EL (cell line): Measurements from ENCODE around the gene SLC12A6.

Experiments
- DNase-seq: peaks from one replicate; pipeline ENCODE4 v3.0.0-alpha.2; 2016

Gene SLC12A6

DNA sequence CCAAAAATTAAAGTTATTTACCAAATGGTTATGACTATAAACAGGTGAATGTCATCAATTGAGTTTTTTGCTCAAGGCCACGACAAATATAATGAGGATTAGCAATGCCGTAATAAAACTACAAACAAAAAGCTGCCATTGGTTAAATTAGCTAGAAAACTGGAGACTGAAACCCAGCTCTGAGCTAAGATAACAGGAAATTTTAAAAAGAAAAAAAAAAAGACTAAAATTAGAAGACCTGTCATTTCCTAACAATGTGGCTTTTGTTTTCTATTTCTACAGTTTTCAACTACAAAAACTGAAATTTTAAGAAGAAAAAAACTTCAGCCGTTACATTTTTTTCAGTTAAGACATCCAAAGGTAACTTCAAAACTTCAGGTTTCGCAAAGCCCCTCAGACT is 9.7 kb downstream of the SLC12A6 start:
- DNase-seq: no peak

GRCh38 chr15:34325368-34325767 is 12.2 kb downstream of the SLC12A6 start:
- no peak for DNase-seq

DNA sequence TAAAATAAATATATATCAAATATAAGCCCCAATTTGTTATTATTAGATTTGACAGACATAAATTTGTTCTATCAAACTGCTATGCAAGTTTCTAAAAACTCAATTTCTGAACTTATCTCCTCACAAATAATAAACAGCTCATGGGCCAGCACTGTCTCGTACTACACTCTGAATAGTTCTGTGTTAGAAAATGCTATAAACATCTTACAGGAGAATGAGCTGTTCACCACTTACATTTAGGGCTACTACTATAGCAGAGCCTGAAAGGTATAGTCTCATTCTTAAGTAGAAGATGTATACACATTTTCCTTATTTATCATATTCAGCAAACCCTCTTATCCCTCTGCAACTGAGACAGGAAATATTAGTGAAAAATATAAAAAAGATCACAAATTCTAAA is 12.6 kb downstream of the SLC12A6 start:
- no peak for DNase-seq

DNA sequence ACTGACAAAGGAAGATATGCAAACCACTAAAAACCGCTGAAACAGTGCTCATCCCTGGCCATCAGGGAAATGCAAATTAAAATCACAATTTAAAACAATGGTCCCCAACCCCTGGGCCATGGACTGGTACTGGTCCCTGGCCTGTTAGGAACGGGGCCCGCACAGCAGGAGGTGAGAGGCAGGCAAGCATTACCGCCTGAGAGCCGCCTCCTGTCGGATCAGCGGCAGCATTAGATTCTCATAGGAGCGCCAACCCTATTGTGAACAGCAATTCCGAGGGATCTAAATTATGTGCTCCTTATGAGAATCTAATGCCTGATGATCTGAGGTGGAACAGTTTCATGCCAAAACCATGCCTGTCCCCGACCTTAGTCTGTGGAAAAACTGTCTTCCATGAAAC is 14.4 kb downstream of the SLC12A6 start:
- DNase-seq: no peak

GRCh38 chr15:34318277-34319079 is 19.1 kb downstream of the SLC12A6 start:
- DNase-seq: peak; percentile 70

DNA sequence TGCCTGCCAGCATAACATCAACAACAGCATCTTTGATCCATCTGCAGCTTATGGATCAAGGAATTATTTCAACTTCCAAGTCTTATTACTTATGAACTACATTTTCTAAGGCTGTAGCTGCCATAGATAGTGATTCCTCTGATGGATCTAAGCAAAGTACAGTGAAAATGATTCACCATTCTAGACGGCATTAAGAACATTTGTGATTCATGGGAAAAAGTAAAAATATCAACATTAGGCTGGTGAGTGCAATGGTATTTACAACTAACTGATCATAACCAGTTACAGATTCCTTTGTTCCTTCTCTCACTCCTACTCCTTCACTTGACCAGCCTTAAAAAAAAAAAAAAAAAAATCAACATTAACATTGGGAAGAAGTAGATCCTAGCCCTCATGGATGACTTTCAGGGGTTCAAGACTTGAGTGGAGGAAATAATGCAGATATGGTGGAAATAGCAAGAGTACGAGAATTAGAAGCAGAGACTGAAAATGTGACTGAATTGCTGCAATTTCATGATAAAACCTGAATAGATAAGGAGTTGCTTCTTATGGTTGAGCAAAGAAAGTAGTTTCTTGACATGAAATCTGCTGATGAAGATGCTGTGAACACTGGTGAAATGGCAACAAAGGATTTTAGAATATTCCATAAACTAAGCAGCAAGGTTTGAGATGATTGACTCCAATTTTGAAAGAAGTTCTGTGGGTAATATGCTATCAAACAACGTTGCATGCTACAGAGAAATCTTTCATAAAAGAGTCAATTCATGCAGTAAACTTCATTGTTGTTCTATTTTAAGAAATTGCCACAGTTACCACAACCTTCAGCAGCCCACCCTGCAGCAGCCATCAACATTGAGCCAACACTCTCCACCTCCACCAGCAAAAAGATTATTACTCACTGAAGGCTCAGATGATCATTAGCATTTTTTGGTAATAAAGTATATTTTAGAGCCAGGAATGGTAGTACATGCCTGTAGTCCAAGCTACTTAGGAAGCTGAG is 22.8 kb downstream of the SLC12A6 start:
- no peak for DNase-seq

GRCh38 chr15:34311563-34311962 is 26.0 kb downstream of the SLC12A6 start:
- DNase-seq: no peak

DNA sequence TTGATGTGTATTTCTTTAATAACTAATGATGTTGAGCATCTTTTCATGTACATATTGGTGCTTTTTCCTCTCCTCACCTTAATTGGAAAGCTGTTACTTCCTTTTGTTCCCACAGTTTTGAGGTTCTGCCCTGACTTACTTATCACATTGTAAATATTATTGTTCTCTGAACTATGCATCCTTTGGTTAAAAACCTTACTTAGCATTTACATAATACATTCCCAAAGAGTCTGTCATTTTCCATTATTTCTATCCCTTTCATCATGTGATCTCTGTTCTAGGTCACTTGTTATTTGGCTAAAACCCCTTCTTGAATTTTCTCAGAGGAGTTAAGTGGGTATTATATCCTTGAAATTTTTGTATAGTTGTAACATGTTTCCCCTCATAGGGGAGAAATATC is 33.0 kb downstream of the SLC12A6 start:
- peak; percentile 12 for DNase-seq

DNA sequence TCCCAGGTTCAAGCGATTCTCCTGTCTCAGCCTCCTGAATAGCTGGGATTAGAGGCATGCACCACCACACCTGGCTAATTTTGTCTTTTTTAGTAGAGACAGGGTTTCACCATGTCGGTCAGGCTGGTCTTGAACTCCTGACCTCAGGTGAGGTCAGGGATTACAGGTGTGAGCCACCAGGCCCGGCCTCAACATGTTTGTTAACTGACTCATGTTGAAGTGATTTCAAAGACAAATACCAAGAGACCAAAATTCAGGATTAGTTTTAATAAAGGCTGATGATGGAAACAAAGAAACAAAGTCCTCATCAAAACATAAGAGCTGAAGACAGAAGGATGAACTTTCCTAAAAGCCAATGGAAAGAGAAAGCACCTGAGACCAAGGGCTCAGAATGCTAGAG is 36.5 kb downstream of the SLC12A6 start:
- DNase-seq: no peak

- no peak for DNase-seq
These were observed 40.5 kb downstream of the SLC12A6 start for GRCh38 chr15:34297059-34297458.

GRCh38 chr15:34292621-34293020 is 45.0 kb downstream of the SLC12A6 start:
- DNase-seq: no peak

GRCh38 chr15:34284937-34285336 is 52.6 kb downstream of the SLC12A6 start:
- DNase-seq: no peak

DNA sequence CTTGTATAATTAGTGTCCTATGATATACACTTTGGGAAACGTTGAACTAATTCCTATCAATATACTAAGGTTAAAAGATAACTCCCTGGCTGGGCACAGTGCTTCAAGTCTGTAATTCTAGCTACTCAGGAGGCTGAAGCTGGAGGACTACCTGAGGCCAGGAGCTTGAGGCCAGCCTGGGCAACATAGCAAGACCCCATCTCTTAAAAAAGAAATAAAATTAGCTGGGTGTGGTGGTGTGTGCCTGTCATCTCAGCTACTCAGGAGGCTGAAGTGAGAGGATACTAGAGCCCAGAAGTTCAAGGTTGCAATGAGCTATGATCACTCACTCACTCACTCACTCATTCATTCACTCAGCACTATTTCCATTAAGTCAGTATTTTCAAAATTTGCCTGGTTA is 55.2 kb downstream of the SLC12A6 start:
- DNase-seq: no peak

- no peak for DNase-seq
These were observed 57.4 kb downstream of the SLC12A6 start for GRCh38 chr15:34280193-34280592.

GRCh38 chr15:34279368-34279767 is 58.2 kb downstream of the SLC12A6 start:
- no peak for DNase-seq

DNA sequence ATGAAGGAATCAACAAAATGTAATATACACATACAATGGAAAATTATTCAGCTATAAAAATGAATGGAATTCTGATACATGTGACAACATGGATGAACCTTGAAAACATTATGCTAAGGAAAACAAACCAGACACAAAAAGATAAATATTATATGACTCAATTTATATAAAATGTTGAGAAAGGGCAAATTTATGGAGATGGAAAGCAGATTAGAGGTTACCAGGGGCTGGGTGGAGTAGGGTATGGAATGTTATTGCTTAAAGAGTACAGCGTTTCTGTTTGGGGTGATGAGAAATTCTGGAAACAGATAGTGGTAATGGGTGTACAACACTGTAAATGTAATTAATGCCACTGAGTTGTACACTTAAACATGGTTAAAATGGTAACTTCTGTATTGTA is 61.9 kb downstream of the SLC12A6 start:
- DNase-seq: peak; percentile 26

GRCh38 chr15:34275154-34275553 is 62.4 kb downstream of the SLC12A6 start:
- DNase-seq: no peak

- peak; percentile 50 for DNase-seq
These were observed 66.1 kb downstream of the SLC12A6 start for GRCh38 chr15:34271493-34271892.

- DNase-seq: no peak
These were observed 70.8 kb downstream of the SLC12A6 start for GRCh38 chr15:34266751-34267150.

- DNase-seq: no peak
These were observed 73.5 kb downstream of the SLC12A6 start for GRCh38 chr15:34264076-34264475.

DNA sequence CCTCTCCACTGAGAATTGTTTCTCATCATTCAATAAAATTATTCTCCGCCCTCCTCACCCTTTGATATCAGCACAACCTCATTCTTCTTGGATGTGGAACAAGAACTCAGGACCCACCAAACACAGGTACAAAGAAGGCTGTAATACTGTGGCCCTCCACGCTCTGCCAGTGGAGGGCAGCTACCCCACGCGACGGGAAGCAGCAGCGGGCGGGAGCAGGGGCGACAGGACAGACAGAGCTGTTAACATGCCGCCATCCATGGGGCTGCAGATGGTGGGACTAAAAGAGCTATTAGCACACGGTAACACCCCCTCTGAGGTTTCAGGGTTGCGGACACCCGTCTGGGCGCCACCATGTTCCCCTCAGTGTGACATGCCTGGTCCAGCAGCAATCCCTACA is 75.2 kb downstream of the SLC12A6 start:
- no peak for DNase-seq

DNA sequence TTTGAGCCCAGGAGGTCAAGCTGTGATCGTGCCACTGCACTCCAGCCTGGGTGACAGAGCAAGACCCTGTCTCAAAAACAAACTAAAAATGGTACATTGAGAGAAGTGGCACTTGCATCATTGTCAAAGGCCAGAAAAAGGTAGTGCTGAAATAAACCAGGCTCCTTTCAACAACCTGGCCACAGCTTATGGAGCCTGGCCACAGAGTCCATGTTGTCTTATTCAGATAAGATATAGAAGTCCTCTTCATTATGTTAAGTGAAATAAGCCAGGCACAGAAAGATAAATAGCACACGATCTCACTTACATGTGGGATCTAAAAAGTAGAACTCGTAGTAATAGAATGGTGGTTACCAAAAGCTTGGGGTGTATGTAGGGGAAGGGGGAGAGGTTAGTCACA is 78.0 kb downstream of the SLC12A6 start:
- no peak for DNase-seq

DNA sequence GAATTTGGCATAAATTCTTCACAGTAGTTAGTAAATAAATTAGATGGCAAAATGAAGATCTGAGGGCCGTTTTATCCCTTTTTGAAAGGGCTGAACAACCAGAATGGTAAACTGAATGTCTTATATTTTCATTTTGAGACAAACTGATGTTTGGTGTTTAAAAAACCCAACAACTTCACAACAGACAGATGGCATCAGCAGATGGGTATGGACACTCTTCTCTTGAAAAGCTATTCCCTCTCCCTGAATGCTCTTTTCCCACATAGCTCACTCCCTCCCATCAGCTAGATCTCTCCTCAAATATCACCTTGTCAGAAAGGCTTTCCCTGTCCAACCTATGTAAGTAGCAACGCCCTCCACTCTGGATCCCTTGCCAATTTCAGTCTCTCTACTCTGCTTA is 79.4 kb downstream of the SLC12A6 start:
- no peak for DNase-seq

DNA sequence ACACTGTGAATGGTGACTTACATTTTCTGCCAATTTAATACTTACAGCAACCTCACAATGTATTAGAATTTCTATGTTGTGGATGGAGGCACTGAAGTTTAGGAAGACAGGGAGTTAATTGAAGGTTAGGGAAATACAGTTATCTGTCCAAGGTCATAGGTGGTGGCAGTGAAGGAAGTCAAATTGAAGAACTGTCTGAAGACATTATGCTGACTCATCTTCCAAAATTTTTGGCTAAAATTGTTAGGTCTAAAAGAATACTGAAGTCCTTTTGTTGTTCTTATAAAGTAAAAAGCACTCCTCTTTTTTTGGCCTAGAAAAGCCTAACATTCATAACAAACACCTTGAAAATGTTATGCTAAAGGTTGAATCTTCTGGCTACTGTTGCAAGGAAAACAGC is 85.0 kb downstream of the SLC12A6 start:
- DNase-seq: no peak
